Astrocyte (in vitro differentiated cells and primary cell): ENCODE measurements around the gene VAT1L. TPM values are rescaled to one million over a fixed set of nuclear protein-coding genes. Genes with fewer than 3 reads are reported as not detected.

Experiments
- DNase-seq: peaks from one replicate; pipeline ENCODE4 v3.0.0-alpha.2; 2010; ENCODE audit warnings: low read depth
- FAIRE-seq: peaks from 2 replicates; lab custom pipeline; 2011; peaks lifted over from hg19 to GRCh38; lab: Jason Lieb, UNC
- H2AFZ ChIP-seq: 2 replicates; pipeline ENCODE4 v1.6.0; 2012; ENCODE audit warnings: low read depth, low read length, inconsistent platforms
- H3K27ac ChIP-seq: 2 replicates; pipeline ENCODE4 v1.5.1; 2011; ENCODE audit warnings: low read depth, low read length, inconsistent platforms
- H3K27me3 ChIP-seq: 2 replicates; pipeline ENCODE4 v1.6.0; 2011; ENCODE audit warnings: low read length, inconsistent platforms; ENCODE audit not compliant: insufficient read depth
- H3K36me3 ChIP-seq: 2 replicates; pipeline ENCODE4 v1.5.1; 2011; ENCODE audit warnings: low read length, inconsistent platforms; ENCODE audit not compliant: insufficient read depth
- H3K4me1 ChIP-seq: 2 replicates; pipeline ENCODE4 v1.5.1; 2011; ENCODE audit warnings: low read length, inconsistent platforms; ENCODE audit not compliant: insufficient read depth
- H3K4me2 ChIP-seq: 2 replicates; pipeline ENCODE4 v1.6.0; 2012; ENCODE audit warnings: low read length, inconsistent platforms
- H3K4me3 ChIP-seq: 2 replicates; pipeline ENCODE4 v1.5.1; 2011; ENCODE audit warnings: low read depth, mild to moderate bottlenecking, low read length, inconsistent platforms; ENCODE audit not compliant: insufficient read depth
- H3K79me2 ChIP-seq: 2 replicates; pipeline ENCODE4 v1.6.0; 2012; ENCODE audit warnings: mild to moderate bottlenecking, low read length, inconsistent platforms; ENCODE audit not compliant: insufficient read depth
- H3K9ac ChIP-seq: 2 replicates; pipeline ENCODE4 v1.6.0; 2012; ENCODE audit warnings: mild to moderate bottlenecking, low read length, inconsistent platforms
- H3K9me3 ChIP-seq: 2 replicates; pipeline ENCODE4 v1.5.1; 2012; ENCODE audit warnings: low read depth, mild to moderate bottlenecking, low read length, inconsistent platforms; ENCODE audit not compliant: insufficient read depth
- H4K20me1 ChIP-seq: 2 replicates; pipeline ENCODE4 v1.6.0; 2012; ENCODE audit warnings: low read length, inconsistent platforms; ENCODE audit not compliant: insufficient read depth
- H3K27ac Mint-ChIP-seq: one replicate; pipeline ENCODE4 v1.8.0; 2021; ENCODE audit warnings: mild to moderate bottlenecking, mixed read lengths; ENCODE audit not compliant: unreplicated experiment
- H3K27me3 Mint-ChIP-seq: one replicate; pipeline ENCODE4 v1.8.0; 2021; ENCODE audit warnings: low read depth, mixed read lengths; ENCODE audit not compliant: unreplicated experiment
- H3K36me3 Mint-ChIP-seq: one replicate; pipeline ENCODE4 v1.8.0; 2021; ENCODE audit warnings: low read depth, mixed read lengths; ENCODE audit not compliant: unreplicated experiment
- H3K4me1 Mint-ChIP-seq: one replicate; pipeline ENCODE4 v1.8.0; 2021; ENCODE audit warnings: low read depth, mixed read lengths; ENCODE audit not compliant: unreplicated experiment
- H3K4me3 Mint-ChIP-seq: one replicate; pipeline ENCODE4 v1.8.0; 2021; ENCODE audit warnings: mild to moderate bottlenecking, moderate library complexity, mixed read lengths; ENCODE audit not compliant: unreplicated experiment
- H3K9me3 Mint-ChIP-seq: one replicate; pipeline ENCODE4 v1.8.0; 2021; ENCODE audit warnings: mild to moderate bottlenecking, mixed read lengths; ENCODE audit not compliant: unreplicated experiment
- EZH2 ChIP-seq: IDR thresholded peaks from 2 replicates; pipeline ENCODE4 v1.6.1; 2012; ENCODE audit warnings: mild to moderate bottlenecking, low read length, inconsistent platforms; ENCODE audit not compliant: insufficient read depth
- total RNA-seq: library from RNA; stranded (reverse); gene quantifications from 2 replicates; pipeline ENCODE4 v1.2.1, GENCODE V29; 2021
- TF ChIP-seq, protein P1 (sequence below): IDR thresholded peaks from 2 replicates; pipeline ENCODE4 v1.5.1; 2011; ENCODE audit warnings: low read depth, mild to moderate bottlenecking, inconsistent platforms, low read length, moderate library complexity; ENCODE audit not compliant: insufficient read depth

The VAT1L gene
- total RNA-seq, 1 donor from 2014 or later, result 3.3 TPM

DNA sequence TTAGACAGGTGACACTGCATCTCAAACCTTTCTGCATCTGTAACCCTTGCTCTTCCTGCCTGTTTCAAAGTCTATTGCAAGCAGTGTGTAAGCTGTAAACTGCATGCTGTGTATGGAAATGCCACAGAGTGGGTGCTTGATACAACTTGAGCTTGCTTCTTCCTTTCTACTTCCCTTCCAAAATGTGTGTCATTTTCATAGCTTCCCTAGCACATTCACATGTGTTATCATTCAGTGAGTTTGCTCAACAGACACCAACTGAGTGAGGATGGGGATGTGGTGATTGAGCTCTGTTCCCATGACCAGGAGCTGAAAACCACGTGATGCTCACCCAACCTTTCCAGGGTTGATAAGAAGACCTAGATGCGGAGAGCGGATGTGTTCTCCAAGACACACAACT, 111.1 kb downstream of the VAT1L start:
- Histone ChIP-seq H3K27ac (no peak overlapping the region), H4K20me1 (no peaks in the 10 kb centered on the region), H3K4me1 (peaks cover 7% of the 10 kb centered on the region), H3K36me3 (no peaks in the 10 kb centered on the region), H3K79me2 (no peaks in the 10 kb centered on the region), H3K4me2 (no peak overlapping the region), H3K9me3 (no peaks in the 10 kb centered on the region), H3K4me3 (no peak overlapping the region), H3K27me3 (no peaks in the 10 kb centered on the region), H3K9ac (no peak overlapping the region), H2AFZ (no peak overlapping the region)
- Mint-ChIP-seq H3K36me3 (no peaks in the 10 kb centered on the region), H3K27ac (no peak overlapping the region), H3K27me3 (peaks cover 8% of the 10 kb centered on the region), H3K9me3 (no peaks in the 10 kb centered on the region), H3K4me3 (no peak overlapping the region), H3K4me1 (peaks cover 6% of the 10 kb centered on the region)
- FAIRE-seq, result no peak
- no peak for DNase-seq
- no peak for TF ChIP-seq EZH2
- TF ChIP-seq, protein P1, sequence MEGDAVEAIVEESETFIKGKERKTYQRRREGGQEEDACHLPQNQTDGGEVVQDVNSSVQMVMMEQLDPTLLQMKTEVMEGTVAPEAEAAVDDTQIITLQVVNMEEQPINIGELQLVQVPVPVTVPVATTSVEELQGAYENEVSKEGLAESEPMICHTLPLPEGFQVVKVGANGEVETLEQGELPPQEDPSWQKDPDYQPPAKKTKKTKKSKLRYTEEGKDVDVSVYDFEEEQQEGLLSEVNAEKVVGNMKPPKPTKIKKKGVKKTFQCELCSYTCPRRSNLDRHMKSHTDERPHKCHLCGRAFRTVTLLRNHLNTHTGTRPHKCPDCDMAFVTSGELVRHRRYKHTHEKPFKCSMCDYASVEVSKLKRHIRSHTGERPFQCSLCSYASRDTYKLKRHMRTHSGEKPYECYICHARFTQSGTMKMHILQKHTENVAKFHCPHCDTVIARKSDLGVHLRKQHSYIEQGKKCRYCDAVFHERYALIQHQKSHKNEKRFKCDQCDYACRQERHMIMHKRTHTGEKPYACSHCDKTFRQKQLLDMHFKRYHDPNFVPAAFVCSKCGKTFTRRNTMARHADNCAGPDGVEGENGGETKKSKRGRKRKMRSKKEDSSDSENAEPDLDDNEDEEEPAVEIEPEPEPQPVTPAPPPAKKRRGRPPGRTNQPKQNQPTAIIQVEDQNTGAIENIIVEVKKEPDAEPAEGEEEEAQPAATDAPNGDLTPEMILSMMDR, result no peak

DNA sequence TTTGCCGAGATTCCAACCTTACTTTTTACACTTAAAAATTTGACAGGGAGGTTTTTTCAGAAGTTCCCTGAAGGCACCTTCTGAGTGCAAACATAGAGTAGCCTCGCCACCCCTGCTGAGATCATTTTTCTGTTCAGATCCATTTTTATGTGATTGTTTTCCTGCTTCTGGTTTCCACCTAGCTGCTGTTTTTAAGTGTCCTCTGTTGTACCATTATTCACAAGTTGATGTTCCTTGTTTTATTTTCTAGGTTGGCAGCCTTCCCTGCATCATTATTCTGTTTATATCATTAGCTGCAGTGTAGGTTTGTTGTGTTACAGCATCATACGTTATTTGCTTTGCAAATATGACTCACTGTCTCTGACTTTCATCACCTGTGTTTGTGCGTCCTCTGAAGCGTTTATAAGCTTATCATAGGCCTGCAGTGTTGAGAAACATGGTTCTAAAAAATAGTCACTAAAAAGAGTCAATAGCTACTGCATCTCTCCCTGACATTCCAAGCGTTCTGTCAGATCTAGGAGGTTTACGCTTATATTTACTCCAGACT, 117.1 kb downstream of the VAT1L start:
- Mint-ChIP-seq H3K36me3 (no peaks in the 10 kb centered on the region), H3K4me3 (no peak overlapping the region), H3K27ac (no peak overlapping the region), H3K27me3 (peaks cover 2% of the 10 kb centered on the region), H3K9me3 (no peaks in the 10 kb centered on the region), H3K4me1 (no peaks in the 10 kb centered on the region)
- H3K9ac ChIP-seq, result no peak overlapping the region
- no peaks in the 10 kb centered on the region for H4K20me1 ChIP-seq
- no peaks in the 10 kb centered on the region for H3K27me3 ChIP-seq
- no peaks in the 10 kb centered on the region for H3K4me1 ChIP-seq
- no peak for TF ChIP-seq EZH2
- TF ChIP-seq, protein P1, result no peak
- H3K36me3 ChIP-seq, result no peaks in the 10 kb centered on the region
- H3K9me3 ChIP-seq, result no peaks in the 10 kb centered on the region
- no peak for FAIRE-seq
- DNase-seq, result no peak
- H3K27ac ChIP-seq, result no peak overlapping the region
- no peak overlapping the region for H2AFZ ChIP-seq
- H3K4me3 ChIP-seq, result no peak overlapping the region
- no peak overlapping the region for H3K4me2 ChIP-seq
- H3K79me2 ChIP-seq, result no peaks in the 10 kb centered on the region

DNA sequence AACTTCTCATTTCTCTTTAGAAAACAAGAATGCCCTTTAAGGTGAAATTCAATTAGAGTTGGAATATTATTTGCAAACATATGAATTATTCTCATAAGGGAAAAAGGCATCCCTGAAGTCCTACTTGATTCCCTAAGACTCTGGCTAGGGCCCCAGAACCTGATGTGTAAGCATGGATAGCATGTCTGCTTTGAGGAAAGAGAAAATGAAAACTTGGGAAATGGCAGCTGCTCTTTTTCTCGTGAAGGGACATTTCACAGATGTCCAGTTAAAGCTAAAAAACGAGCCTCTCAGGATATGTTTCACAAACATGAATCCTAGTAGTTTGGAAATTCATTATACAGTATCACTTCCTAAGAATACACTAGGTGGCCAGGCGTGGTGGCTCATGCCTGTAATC, 121.7 kb downstream of the VAT1L start:
- Histone ChIP-seq H3K36me3 (no peaks in the 10 kb centered on the region), H3K27ac (no peak overlapping the region), H3K4me3 (no peak overlapping the region), H3K9ac (no peak overlapping the region), H2AFZ (no peak overlapping the region), H3K9me3 (no peaks in the 10 kb centered on the region), H3K79me2 (no peaks in the 10 kb centered on the region), H3K4me2 (no peak overlapping the region), H3K4me1 (no peaks in the 10 kb centered on the region), H3K27me3 (no peaks in the 10 kb centered on the region), H4K20me1 (no peaks in the 10 kb centered on the region)
- H3K36me3 Mint-ChIP-seq, result no peaks in the 10 kb centered on the region
- TF ChIP-seq, protein P1, result no peak
- TF ChIP-seq EZH2, result no peak
- DNase-seq, result no peak
- H3K4me1 Mint-ChIP-seq, result no peaks in the 10 kb centered on the region
- no peak overlapping the region for H3K4me3 Mint-ChIP-seq
- peaks cover 2% of the 10 kb centered on the region for H3K27me3 Mint-ChIP-seq
- H3K27ac Mint-ChIP-seq, result no peak overlapping the region
- no peak for FAIRE-seq
- no peaks in the 10 kb centered on the region for H3K9me3 Mint-ChIP-seq
